ENCODE data around the gene SAMD4A.

DNA sequence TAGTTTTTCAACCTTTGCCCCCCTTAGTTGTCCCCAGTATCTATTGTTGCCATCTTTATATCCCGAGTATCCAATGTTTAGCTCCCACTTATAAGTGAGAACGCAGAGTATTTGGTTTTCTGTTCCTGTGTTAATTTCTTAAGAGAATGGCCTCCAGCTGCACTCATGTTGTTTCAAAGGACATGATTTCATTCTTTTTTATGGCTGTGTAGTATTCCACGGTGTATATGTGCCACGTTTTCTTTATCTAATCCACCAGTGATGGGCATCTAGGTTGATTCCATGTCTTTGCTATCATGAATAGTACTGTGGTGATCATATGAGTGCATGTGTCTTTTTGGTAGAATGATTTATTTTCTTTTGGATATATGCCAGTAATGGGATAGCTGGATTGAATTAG, 263.7 kb downstream of the SAMD4A start:
- TF ChIP-seq, protein P1, sequence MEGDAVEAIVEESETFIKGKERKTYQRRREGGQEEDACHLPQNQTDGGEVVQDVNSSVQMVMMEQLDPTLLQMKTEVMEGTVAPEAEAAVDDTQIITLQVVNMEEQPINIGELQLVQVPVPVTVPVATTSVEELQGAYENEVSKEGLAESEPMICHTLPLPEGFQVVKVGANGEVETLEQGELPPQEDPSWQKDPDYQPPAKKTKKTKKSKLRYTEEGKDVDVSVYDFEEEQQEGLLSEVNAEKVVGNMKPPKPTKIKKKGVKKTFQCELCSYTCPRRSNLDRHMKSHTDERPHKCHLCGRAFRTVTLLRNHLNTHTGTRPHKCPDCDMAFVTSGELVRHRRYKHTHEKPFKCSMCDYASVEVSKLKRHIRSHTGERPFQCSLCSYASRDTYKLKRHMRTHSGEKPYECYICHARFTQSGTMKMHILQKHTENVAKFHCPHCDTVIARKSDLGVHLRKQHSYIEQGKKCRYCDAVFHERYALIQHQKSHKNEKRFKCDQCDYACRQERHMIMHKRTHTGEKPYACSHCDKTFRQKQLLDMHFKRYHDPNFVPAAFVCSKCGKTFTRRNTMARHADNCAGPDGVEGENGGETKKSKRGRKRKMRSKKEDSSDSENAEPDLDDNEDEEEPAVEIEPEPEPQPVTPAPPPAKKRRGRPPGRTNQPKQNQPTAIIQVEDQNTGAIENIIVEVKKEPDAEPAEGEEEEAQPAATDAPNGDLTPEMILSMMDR (IDR thresholded peaks at IDR 0.05) = no peak
- TF ChIP-seq POLR2A (IDR thresholded peaks at IDR 0.05) = no peak
